Lung (tissue), 12 donors: ENCODE results near the gene PDGFB. TPM values are rescaled to one million over a fixed set of nuclear protein-coding genes. Genes with fewer than 3 reads are reported as not detected.
"Not testable (repeated sequence)": the region's sequence is repeated elsewhere in the genome, so short reads cannot be mapped to it uniquely, and the experiment has no call there.

ENCODE experiments used
- ATAC-seq: fragments of 200-7000 bp; cut with Tn5 transposase; one replicate; pipeline ENCODE4 v1.9.1; 2020; ENCODE audit warnings: moderate number of reproducible peaks; ENCODE audit not compliant: insufficient read depth, low FRiP score
- DNase-seq, 3 donors: peaks; one replicate each; pipeline ENCODE4 v3.0.0-alpha.2; 2013 to 2017
- H3K27ac ChIP-seq, 2 donors: one replicate each; pipeline ENCODE4 v1.5.1; 2013; ENCODE audit warnings: mild to moderate bottlenecking in 2 of 2, moderate library complexity in 2 of 2, control low read depth in 1 of 2, inconsistent platforms in 1 of 2, low read depth in 1 of 2, low read length in 1 of 2
- H3K27me3 ChIP-seq, 3 donors: one replicate each; pipeline ENCODE4 v1.5.1; 2013; ENCODE audit warnings: low read length in 2 of 3; ENCODE audit not compliant: control insufficient read depth in 3 of 3, insufficient read depth in 3 of 3
- H3K36me3 ChIP-seq, 4 donors: one replicate each; pipeline ENCODE4 v1.5.1; 2013; ENCODE audit warnings: low read length in 4 of 4, mild to moderate bottlenecking in 1 of 4, moderate library complexity in 1 of 4; ENCODE audit not compliant: control insufficient read depth in 4 of 4, insufficient read depth in 4 of 4
- H3K4me1 ChIP-seq, 5 donors: one replicate each; pipeline ENCODE4 v1.5.1; 2013; ENCODE audit warnings: low read length in 5 of 5, mild to moderate bottlenecking in 2 of 5, moderate library complexity in 1 of 5; ENCODE audit not compliant: control insufficient read depth in 5 of 5, insufficient read depth in 5 of 5
- H3K4me3 ChIP-seq: one replicate; pipeline ENCODE4 v1.5.1; 2013; ENCODE audit warnings: mild to moderate bottlenecking, control low read depth, moderate library complexity
- H3K9ac ChIP-seq, 2 donors: one replicate each; pipeline ENCODE4 v1.5.1; 2013; ENCODE audit warnings: low read length in 2 of 2, control low read depth in 1 of 2; ENCODE audit not compliant: insufficient read depth in 1 of 2
- H3K9me3 ChIP-seq, 4 donors: one replicate each; pipeline ENCODE4 v1.5.1; 2013; ENCODE audit warnings: low read length in 3 of 4, mild to moderate bottlenecking in 1 of 4, moderate library complexity in 1 of 4; ENCODE audit not compliant: control insufficient read depth in 4 of 4, insufficient read depth in 3 of 4
- WGBS, 2 donors: extraction: QIAGEN DNeasy Blood & Tissue Kit; methylation state at CpG; one replicate each; pipeline ENCODE4 v1.1.7; 2013; 5-methylcytosine and 5-hydroxymethylcytosine counted together
- polyA plus RNA-seq, 2 donors: library from polyadenylated mRNA; stranded (reverse); fragments of 200-250 nt; gene quantifications; one replicate each; pipeline ENCODE4 v1.2.1, GENCODE V29; 2013
- total RNA-seq, 2 donors: library from RNA; depleted of rRNA in 1 of 2; stranded (reverse); fragments of >200 nt in 1 of 2; gene quantifications; one replicate each; pipeline ENCODE4 v1.2.1, GENCODE V29; 2014 to 2021
- TF ChIP-seq, protein P1 (sequence below): IDR thresholded peaks from 2 replicates; pipeline ENCODE4 v1.5.1; 2012; ENCODE audit warnings: mild to moderate bottlenecking; ENCODE audit errors: control extremely low read depth, extremely low read depth
- donor health status: control.
- donor health status: control.
- donor health status: Bipolar disorder and iron deficiency.
- donor health status: healthy.
- donor health status: DM: yes; HTN: yes; CAD: no.

The PDGFB gene
- total and polyA plus RNA-seq, 4 donors: 9.8 to 56.7 (median 29.5) TPM

DNA sequence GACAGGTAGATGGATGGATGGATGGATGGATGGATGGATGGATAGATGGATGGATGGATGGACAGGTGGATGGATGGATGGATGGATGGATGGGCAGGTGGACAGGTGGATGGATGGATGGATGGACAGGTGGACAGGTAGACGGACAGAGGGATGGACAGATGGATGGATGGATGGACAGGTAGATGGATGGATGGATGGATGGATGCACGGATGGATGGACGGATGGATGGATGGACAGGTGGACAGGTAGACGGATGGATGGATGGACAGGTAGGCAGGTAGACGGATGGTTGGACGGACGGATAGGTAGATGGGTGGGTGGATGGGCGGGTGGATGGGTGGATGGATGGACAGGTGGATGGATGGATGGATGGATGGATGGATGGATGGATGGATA, 24.3 kb downstream of the PDGFB start:
- Histone ChIP-seq H3K36me3 (peaks cover 0 to 3% (median 0%) of the 10 kb centered on the region in 4 donors), H3K27me3 (no peaks in the 10 kb centered on the region), H3K9me3 (peaks cover 0 to 4% (median 0%) of the 10 kb centered on the region in 4 donors), H3K4me1 (peaks cover 0 to 4% (median 0%) of the 10 kb centered on the region in 5 donors), H3K27ac (no peak overlapping the region), H3K9ac (no peak overlapping the region), H3K4me3 (no peak overlapping the region)
- no peak for ATAC-seq
- WGBS, 2 donors: 96% methylated on average over 8 of the region's 8 CpGs
- no peak for DNase-seq
- TF ChIP-seq, protein P1, sequence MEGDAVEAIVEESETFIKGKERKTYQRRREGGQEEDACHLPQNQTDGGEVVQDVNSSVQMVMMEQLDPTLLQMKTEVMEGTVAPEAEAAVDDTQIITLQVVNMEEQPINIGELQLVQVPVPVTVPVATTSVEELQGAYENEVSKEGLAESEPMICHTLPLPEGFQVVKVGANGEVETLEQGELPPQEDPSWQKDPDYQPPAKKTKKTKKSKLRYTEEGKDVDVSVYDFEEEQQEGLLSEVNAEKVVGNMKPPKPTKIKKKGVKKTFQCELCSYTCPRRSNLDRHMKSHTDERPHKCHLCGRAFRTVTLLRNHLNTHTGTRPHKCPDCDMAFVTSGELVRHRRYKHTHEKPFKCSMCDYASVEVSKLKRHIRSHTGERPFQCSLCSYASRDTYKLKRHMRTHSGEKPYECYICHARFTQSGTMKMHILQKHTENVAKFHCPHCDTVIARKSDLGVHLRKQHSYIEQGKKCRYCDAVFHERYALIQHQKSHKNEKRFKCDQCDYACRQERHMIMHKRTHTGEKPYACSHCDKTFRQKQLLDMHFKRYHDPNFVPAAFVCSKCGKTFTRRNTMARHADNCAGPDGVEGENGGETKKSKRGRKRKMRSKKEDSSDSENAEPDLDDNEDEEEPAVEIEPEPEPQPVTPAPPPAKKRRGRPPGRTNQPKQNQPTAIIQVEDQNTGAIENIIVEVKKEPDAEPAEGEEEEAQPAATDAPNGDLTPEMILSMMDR: no peak

DNA sequence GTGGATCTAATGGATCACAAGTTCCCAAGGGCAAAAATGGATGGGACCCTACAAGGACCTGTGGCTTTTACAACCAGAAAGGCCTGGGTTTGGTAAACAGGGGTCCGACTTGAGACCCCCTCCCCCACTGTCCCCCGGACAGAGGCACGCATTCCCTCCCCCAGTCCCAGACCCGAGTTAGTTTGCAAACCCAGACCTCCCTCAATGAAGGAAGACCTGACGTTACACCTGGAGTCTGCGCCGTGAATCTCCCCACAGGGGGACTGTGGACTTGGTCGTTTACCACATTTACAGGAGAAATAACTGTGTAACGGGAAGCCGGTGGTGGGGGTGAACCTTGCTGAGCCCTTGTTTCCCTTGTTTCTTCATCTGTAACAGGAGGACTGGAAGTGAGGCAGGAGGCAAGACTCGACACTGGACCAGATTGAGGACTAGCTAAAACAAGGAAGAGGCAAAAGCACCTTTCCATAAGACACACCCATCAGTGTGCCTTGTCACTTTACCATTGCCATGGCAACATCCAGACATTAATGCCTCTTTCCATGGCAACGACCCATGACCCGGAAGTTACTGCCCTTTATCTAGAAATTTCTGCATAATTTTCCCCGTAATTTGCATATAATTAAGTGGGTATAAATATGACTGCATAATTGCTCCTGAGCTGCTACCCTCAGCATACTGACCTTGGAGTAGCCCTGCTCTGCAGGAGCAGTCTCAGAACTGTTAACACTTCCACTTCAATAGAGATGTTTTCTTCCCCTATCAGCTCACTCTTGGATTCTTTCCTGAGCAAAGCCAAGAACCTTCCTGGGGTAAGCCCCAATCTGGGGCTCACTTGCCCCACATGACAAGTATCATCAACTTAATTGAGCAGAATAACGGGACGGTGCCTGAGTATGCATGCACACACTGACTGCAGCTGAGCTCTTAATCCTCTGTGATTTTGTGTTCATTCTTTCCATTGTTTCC, 25.4 kb downstream of the PDGFB start:
- H3K27ac ChIP-seq: no peak overlapping the region
- 66 to 67% methylated on average over 16 of the region's 16 CpGs for WGBS, 2 donors
- no peak overlapping the region for H3K9ac ChIP-seq
- peaks cover 0 to 4% (median 0%) of the 10 kb centered on the region in 4 donors for H3K9me3 ChIP-seq
- H3K4me1 ChIP-seq: peaks cover 0 to 4% (median 0%) of the 10 kb centered on the region in 5 donors
- no peak overlapping the region for H3K4me3 ChIP-seq
- DNase-seq: no peak
- TF ChIP-seq, protein P1: no peak
- peaks cover 0 to 3% (median 0%) of the 10 kb centered on the region in 4 donors for H3K36me3 ChIP-seq
- no peaks in the 10 kb centered on the region for H3K27me3 ChIP-seq
- ATAC-seq: no peak

DNA sequence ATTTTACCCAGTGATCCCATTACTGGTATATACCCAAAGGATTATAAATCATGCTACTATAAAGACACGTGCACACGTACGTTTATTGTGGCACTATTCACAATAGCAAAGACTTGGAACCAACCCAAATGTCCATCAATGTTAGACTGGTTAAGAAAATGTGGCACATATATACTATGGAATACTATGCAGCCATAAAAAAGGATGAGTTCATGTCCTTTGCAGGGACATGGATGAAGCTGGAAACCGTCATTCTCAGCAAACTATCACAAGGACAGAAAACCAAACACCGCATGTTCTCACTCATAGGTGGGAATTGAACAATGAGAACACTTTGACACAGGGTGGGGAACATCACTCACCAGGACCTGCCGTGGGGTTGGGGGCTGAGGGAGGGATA, 26.4 kb downstream of the PDGFB start:
- DNase-seq: not testable (repeated sequence)
- WGBS, 2 donors: 83 to 94% methylated on average over 5 to 6 of the region's 6 CpGs

DNA sequence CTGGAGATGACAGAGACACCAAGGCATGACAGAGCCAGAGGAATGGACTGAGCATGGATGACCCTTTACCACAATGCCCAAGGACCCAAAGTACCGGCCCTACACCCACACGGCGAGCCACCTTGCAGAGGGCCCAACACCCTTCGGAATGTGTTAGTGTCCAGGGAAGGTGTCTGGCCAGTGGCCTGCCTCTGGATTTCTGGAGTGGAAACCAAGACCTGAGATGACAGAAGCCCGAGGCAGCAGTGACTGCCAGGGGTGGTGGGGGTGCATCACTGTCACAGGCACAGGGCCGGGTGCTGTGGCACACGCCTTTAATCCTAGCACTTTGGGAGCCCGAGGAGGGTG, 28.7 kb downstream of the PDGFB start:
- no peaks in the 10 kb centered on the region for H3K27me3 ChIP-seq
- no peaks in the 10 kb centered on the region for H3K9me3 ChIP-seq
- H3K27ac ChIP-seq: no peak overlapping the region
- H3K4me1 ChIP-seq: no peaks in the 10 kb centered on the region
- DNase-seq: no peak
- TF ChIP-seq, protein P1: no peak
- no peaks in the 10 kb centered on the region for H3K36me3 ChIP-seq
- ATAC-seq: no peak
- WGBS, 2 donors: 87 to 97% methylated on average over 8 of the region's 8 CpGs
- no peak overlapping the region for H3K9ac ChIP-seq
- H3K4me3 ChIP-seq: no peak overlapping the region

More for the DNA sequence above, 26.4 kb downstream of the PDGFB start:
- H3K27ac ChIP-seq, H3K27me3 ChIP-seq, H3K9me3 ChIP-seq, H3K4me1 ChIP-seq, H3K9ac ChIP-seq, H3K36me3 ChIP-seq, ATAC-seq, H3K4me3 ChIP-seq: not testable (repeated sequence)
